Sigmoid colon (tissue), 7 donors: Measurements from ENCODE around the gene GMDS. TPM values are rescaled to one million over a fixed set of nuclear protein-coding genes. Genes with fewer than 3 reads are reported as not detected.

Experiments used
- DNase-seq: peaks from one replicate; pipeline ENCODE4 v3.0.0-alpha.2; 2019
- H3K27ac ChIP-seq, 4 donors: fragments of 200-600 bp; sonication (generic); one replicate each; pipeline ENCODE4 v1.5.1; 2016 to 2019; ENCODE audit warnings: mild to moderate bottlenecking in 1 of 4
- H3K27me3 ChIP-seq, 3 donors: fragments of 200-600 bp; sonication (generic); one replicate each; pipeline ENCODE4 v1.5.1; 2019; ENCODE audit warnings: mild to moderate bottlenecking in 1 of 3
- H3K36me3 ChIP-seq, 4 donors: fragments of 200-600 bp; sonication (generic); one replicate each; pipeline ENCODE4 v1.5.1; 2016 to 2019
- H3K4me1 ChIP-seq, 4 donors: fragments of 200-600 bp; sonication (generic); one replicate each; pipeline ENCODE4 v1.5.1; 2017 to 2019
- H3K4me3 ChIP-seq, 4 donors: fragments of 200-600 bp; sonication (generic); one replicate each; pipeline ENCODE4 v1.5.1; 2017 to 2019; ENCODE audit warnings: mild to moderate bottlenecking in 2 of 4, moderate library complexity in 1 of 4
- H3K9me3 ChIP-seq, 4 donors: fragments of 200-600 bp in 3 of 4; sonication (generic) in 3 of 4; one replicate each; pipeline versions ENCODE4 v1.5.1 to v1.6.1; 2013 to 2019
- EP300 ChIP-seq, 4 donors: sonication (generic); formaldehyde crosslinking; IDR thresholded peaks; one replicate each; pipeline ENCODE4 v1.6.1; 2017; ENCODE audit warnings: antibody characterized with exemption in 4 of 4
- POLR2A ChIP-seq, 2 donors: fragments of 450-650 bp; IDR thresholded peaks; one replicate each; pipeline ENCODE4 v1.6.1; 2016; ENCODE audit warnings: antibody characterized with exemption in 2 of 2, mild to moderate bottlenecking in 2 of 2, moderate library complexity in 2 of 2
- POLR2AphosphoS5 ChIP-seq, 4 donors: sonication (generic); formaldehyde crosslinking; IDR thresholded peaks; one replicate each; pipeline ENCODE4 v1.6.1; 2017; ENCODE audit warnings: antibody characterized with exemption in 4 of 4
- WGBS, 2 donors: extraction: QIAGEN DNeasy Blood & Tissue Kit; methylation state at CpG; one replicate each; pipeline ENCODE4 v1.1.7; 2013; 5-methylcytosine and 5-hydroxymethylcytosine counted together
- intact Hi-C: fragments of 100-400 bp; cut with DNase I; formaldehyde crosslinking; loops from one replicate; pipeline ENCODE4 v1.15.1; 2023
- polyA plus RNA-seq, 3 donors: library from polyadenylated mRNA; stranded (reverse); fragments of 200-250 nt; gene quantifications; one replicate each; pipeline ENCODE4 v1.2.3, GENCODE V29; 2013
- total RNA-seq, 4 donors: library from RNA; depleted of rRNA; stranded (reverse); fragments of >200 nt; gene quantifications; one replicate each; pipeline ENCODE4 v1.1.0, GENCODE V29; 2016
- TF ChIP-seq, protein P1 (sequence below), 4 experiments: fragments of 450-650 bp in 3 of 4; fragments of 200-600 bp in 1 of 4; IDR thresholded peaks; one replicate each; pipeline ENCODE4 v1.5.1; 2016 to 2019; ENCODE audit warnings: antibody characterized with exemption in 4 of 4, mild to moderate bottlenecking in 3 of 4, moderate library complexity in 2 of 4
- donor health status: healthy with polysubstance abuse.
- donor health status: Bipolar disorder and iron deficiency.
- donor health status: healthy.

Gene GMDS
- total and polyA plus RNA-seq, 7 donors: 3.1 to 173 (median 9.4) TPM

DNA sequence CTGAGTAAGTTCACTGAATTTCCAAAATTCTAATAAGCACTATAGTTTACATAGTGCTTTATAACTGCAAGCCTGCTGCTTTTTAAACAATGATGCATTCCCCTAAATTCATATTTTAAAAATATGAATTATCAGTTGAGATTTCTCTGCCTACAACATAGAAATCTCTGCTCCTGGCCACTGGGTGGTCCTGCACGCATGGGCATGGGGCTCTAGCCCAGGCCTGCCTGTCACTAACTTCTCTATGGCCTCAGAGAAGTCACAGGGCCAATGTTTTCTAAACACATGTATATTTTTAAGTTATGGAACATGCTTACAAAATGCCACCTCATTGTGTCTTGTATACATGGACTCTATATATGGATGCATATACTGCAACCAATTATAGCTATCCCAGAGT, 424.7 kb downstream of the GMDS start:
- Histone ChIP-seq H3K9me3 (no peaks in the 10 kb centered on the region), H3K4me1 (peaks cover 0 to 15% (median 9%) of the 10 kb centered on the region in 4 donors), H3K4me3 (no peak overlapping the region), H3K27me3 (no peaks in the 10 kb centered on the region), H3K36me3 (no peaks in the 10 kb centered on the region), H3K27ac (no peak overlapping the region)
- TF ChIP-seq, protein P1, sequence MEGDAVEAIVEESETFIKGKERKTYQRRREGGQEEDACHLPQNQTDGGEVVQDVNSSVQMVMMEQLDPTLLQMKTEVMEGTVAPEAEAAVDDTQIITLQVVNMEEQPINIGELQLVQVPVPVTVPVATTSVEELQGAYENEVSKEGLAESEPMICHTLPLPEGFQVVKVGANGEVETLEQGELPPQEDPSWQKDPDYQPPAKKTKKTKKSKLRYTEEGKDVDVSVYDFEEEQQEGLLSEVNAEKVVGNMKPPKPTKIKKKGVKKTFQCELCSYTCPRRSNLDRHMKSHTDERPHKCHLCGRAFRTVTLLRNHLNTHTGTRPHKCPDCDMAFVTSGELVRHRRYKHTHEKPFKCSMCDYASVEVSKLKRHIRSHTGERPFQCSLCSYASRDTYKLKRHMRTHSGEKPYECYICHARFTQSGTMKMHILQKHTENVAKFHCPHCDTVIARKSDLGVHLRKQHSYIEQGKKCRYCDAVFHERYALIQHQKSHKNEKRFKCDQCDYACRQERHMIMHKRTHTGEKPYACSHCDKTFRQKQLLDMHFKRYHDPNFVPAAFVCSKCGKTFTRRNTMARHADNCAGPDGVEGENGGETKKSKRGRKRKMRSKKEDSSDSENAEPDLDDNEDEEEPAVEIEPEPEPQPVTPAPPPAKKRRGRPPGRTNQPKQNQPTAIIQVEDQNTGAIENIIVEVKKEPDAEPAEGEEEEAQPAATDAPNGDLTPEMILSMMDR (IDR thresholded peaks at IDR 0.05): no peak
- TF ChIP-seq POLR2AphosphoS5 (IDR thresholded peaks at IDR 0.05): no peak
- TF ChIP-seq POLR2A (IDR thresholded peaks at IDR 0.05): no peak
- no peak for TF ChIP-seq EP300 (IDR thresholded peaks at IDR 0.05)
- 93 to 96% methylated on average over 1 of the region's 1 CpG for WGBS, 2 donors
- DNase-seq: no peak
- intact Hi-C loops: no loop called here

DNA sequence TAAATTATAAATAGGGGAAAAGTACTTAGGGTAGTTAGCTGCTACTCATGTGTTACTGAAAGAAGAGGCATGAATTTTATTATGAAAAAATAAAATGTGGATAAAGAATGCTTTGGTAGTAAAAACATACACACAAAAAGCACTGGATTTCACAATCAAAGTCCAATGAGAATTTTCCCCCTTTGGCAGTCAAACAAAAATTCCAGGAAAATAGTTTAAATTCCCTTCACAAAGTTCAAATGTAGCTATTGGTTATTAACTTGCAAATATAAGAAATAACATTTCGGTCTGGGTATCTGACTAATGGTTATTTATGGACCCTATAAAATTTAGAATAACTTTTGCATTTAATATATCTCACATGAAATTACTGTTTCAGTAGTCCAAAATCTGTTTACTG, 425.2 kb downstream of the GMDS start:
- Histone ChIP-seq H3K4me3 (no peak overlapping the region), H3K9me3 (no peaks in the 10 kb centered on the region), H3K27me3 (no peaks in the 10 kb centered on the region), H3K4me1 (peaks cover 0 to 15% (median 9%) of the 10 kb centered on the region in 4 donors), H3K36me3 (no peaks in the 10 kb centered on the region), H3K27ac (no peak overlapping the region)
- DNase-seq: no peak
- WGBS, 2 donors: 86 to 87% methylated on average over 1 of the region's 1 CpG
- intact Hi-C loops: no loop called here
- TF ChIP-seq POLR2AphosphoS5 (IDR thresholded peaks at IDR 0.05) (no peak), EP300 (IDR thresholded peaks at IDR 0.05) (no peak), POLR2A (IDR thresholded peaks at IDR 0.05) (no peak)
- TF ChIP-seq, protein P1 (IDR thresholded peaks at IDR 0.05): no peak

DNA sequence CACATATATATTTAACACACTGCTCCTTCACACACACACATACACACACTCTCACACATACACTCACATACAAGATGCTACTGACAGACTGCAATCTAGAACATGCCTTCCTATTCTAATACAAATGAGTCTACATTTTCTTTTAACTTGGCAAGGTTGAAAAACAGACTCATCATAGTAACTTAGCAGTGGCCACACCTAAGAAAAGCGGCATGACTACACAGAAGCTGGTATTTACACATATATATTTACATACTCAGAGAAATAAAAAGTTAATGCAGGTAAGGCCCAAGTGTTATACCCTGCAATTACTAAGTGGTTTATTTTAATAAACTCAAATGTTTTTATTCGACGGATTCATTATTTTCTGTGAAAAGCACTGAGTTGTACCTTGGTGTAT, 426.4 kb downstream of the GMDS start:
- no peak for DNase-seq
- Histone ChIP-seq H3K27ac (no peak overlapping the region), H3K4me3 (no peak overlapping the region), H3K27me3 (no peaks in the 10 kb centered on the region), H3K36me3 (no peaks in the 10 kb centered on the region), H3K4me1 (peaks cover 0 to 15% (median 9%) of the 10 kb centered on the region in 4 donors), H3K9me3 (no peaks in the 10 kb centered on the region)
- TF ChIP-seq POLR2AphosphoS5 (IDR thresholded peaks at IDR 0.05): no peak
- no peak for TF ChIP-seq POLR2A (IDR thresholded peaks at IDR 0.05)
- TF ChIP-seq, protein P1 (IDR thresholded peaks at IDR 0.05): no peak
- TF ChIP-seq EP300 (IDR thresholded peaks at IDR 0.05): no peak
- 36 to 78% methylated on average over 3 of the region's 3 CpGs for WGBS, 2 donors
- intact Hi-C loops: no loop called here

DNA sequence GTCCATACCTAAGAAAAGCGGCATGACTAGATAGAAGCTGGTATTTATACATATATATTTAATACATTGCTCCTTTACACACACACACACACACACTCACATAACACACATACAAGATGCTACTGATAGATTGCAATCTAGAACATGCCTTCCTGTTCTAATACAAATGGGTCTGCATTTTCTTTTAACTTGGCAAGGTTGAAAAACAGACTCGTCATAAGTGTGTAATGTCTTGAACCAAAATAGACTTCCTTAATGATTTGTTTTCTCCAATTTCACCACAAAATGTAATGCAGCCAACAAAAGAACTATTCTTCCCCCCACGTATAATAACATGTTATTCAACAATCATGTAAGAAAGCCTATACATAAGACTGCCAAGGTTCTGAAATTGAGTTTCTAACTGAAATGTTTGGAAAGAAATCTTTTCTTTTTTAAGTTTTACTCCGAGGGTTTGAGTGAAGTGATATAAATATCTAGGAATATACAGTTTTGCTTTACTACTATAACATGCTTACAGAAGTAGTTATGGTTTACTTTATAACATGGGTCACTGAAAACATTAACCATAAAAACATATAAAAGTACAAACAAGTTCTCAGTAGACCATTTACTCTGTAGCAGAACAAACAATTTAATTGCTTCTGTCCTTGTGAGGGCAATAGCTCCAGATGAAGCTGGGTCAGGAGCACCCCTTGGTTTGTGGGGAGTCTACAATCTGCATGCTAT, 428.2 kb downstream of the GMDS start:
- H3K9me3 ChIP-seq: no peaks in the 10 kb centered on the region
- no peaks in the 10 kb centered on the region for H3K27me3 ChIP-seq
- no peak overlapping the region for H3K4me3 ChIP-seq
- DNase-seq: no peak
- H3K36me3 ChIP-seq: no peaks in the 10 kb centered on the region
- 39 to 67% methylated on average over 4 of the region's 4 CpGs for WGBS, 2 donors
- no peak overlapping the region for H3K27ac ChIP-seq
- H3K4me1 ChIP-seq: peaks cover 0 to 15% (median 9%) of the 10 kb centered on the region in 4 donors
- TF ChIP-seq EP300 (IDR thresholded peaks at IDR 0.05) (no peak), POLR2AphosphoS5 (IDR thresholded peaks at IDR 0.05) (no peak), POLR2A (IDR thresholded peaks at IDR 0.05) (no peak)
- TF ChIP-seq, protein P1 (IDR thresholded peaks at IDR 0.05): no peak
- intact Hi-C loops: no loop called here
